Mucosa of descending colon (tissue), 3 donors: Measurements from ENCODE around the gene ZNRD2. TPM values are rescaled to one million over a fixed set of nuclear protein-coding genes. Genes with fewer than 3 reads are reported as not detected.
A peak's percentile ranks its signal among the peaks of the same experiment; 100 is the strongest.

Source experiments
- ATAC-seq: fragments of 200-7000 bp; cut with Tn5 transposase; one replicate; pipeline ENCODE4 v1.9.1; 2020; ENCODE audit warnings: mild to moderate bottlenecking, moderate library complexity
- DNase-seq, 3 donors: peaks; one replicate each; pipeline ENCODE4 v3.0.0-alpha.2; 2020
- H3K36me3 ChIP-seq: fragments of 200-600 bp; one replicate; pipeline ENCODE4 v1.8.0; 2021; ENCODE audit warnings: low read depth, mild to moderate bottlenecking
- H3K4me1 ChIP-seq: fragments of 200-600 bp; one replicate; pipeline ENCODE4 v1.8.0; 2021; ENCODE audit warnings: low read depth, mild to moderate bottlenecking
- H3K4me3 ChIP-seq: fragments of 200-600 bp; one replicate; pipeline ENCODE4 v1.8.0; 2021; ENCODE audit warnings: mild to moderate bottlenecking
- H3K9me3 ChIP-seq: fragments of 200-600 bp; one replicate; pipeline ENCODE4 v1.8.0; 2021; ENCODE audit warnings: mild to moderate bottlenecking
- intact Hi-C, 2 donors: fragments of 100-400 bp; cut with DNase I in 1 of 2; cut with micrococcal nuclease in 1 of 2; formaldehyde crosslinking; loops; one replicate each; pipeline versions ENCODE4 v1.11.0 to v1.11.1; 2022; cut with DNase I, micrococcal nuclease
- total RNA-seq, 3 donors: library from RNA; stranded (reverse); fragmentation: NEBNext Ultra II Directional in 2 of 3; extraction: Animal tissue kit (Norgen Biotek cat#: 25700) in 2 of 3; gene quantifications; one replicate each; pipeline versions ENCODE4 v1.2.1 to v1.2.4, GENCODE V29; 2021 to 2023
- TF ChIP-seq, protein P1 (sequence below): fragments of 200-600 bp; IDR thresholded peaks from one replicate; pipeline ENCODE4 v1.8.0; 2022; ENCODE audit warnings: antibody characterized with exemption, mild to moderate bottlenecking
- donor health status: DM: no; HTN: no; CAD: no; lungs with moderate emphysema.
- donor health status: DM: no; HTN: no; CAD: no.
- donor health status: DM: no; HTN: yes; CAD: no.

ZNRD2 gene
- total RNA-seq, 3 donors from 2014 or later = 20.9 to 24.6 (median 21.0) TPM

DNA sequence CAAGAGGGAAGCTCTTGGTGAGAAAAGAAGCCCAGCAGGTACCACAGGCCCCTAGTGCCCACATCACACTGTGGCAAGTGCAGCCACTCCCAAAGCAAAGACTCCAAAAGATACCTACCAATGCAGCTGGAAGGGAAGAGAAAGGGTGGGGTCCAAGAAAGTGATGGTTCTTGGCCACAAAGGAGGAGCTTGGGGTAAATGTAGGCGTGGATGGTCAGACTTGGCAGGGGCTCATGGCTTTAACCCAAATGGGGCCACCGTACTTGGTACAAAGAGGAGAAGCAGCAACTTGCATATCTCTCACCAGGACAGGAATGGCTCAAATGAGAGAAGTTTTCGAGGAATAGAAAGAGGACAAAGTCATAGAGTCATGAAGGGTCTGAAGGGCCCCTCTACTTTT lies 39.0 kb downstream of the ZNRD2 start:
- intact Hi-C loops = no loop called here
- no peak overlapping the region for H3K4me3 ChIP-seq
- peaks cover 25% of the 10 kb centered on the region for H3K4me1 ChIP-seq
- no peaks in the 10 kb centered on the region for H3K9me3 ChIP-seq
- peaks cover 2% of the 10 kb centered on the region for H3K36me3 ChIP-seq
- DNase-seq (no peak), ATAC-seq (no peak)
- TF ChIP-seq, protein P1, sequence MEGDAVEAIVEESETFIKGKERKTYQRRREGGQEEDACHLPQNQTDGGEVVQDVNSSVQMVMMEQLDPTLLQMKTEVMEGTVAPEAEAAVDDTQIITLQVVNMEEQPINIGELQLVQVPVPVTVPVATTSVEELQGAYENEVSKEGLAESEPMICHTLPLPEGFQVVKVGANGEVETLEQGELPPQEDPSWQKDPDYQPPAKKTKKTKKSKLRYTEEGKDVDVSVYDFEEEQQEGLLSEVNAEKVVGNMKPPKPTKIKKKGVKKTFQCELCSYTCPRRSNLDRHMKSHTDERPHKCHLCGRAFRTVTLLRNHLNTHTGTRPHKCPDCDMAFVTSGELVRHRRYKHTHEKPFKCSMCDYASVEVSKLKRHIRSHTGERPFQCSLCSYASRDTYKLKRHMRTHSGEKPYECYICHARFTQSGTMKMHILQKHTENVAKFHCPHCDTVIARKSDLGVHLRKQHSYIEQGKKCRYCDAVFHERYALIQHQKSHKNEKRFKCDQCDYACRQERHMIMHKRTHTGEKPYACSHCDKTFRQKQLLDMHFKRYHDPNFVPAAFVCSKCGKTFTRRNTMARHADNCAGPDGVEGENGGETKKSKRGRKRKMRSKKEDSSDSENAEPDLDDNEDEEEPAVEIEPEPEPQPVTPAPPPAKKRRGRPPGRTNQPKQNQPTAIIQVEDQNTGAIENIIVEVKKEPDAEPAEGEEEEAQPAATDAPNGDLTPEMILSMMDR = no peak

DNA sequence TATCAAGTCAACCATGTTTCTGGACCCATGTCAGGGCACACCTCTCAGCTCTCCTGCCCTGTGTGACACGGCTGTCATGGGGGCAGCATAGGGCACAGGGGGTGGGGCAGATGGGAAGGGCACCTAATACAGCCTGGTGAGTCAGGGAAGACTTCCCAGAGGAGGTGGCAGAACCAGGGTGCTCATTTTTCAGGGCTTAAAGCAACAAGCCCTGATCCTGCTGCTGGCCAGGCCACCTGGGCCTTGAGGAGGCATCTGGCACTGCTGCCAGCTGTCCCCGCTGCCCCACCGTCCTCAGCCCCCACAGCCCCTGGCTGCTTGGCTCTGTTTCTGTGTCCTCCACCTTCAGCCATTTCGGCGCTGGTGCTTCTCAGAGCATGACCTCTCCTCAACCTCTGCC lies 39.4 kb downstream of the ZNRD2 start:
- Histone ChIP-seq H3K36me3 (peaks cover 3% of the 10 kb centered on the region), H3K4me3 (no peak overlapping the region), H3K9me3 (no peaks in the 10 kb centered on the region), H3K4me1 (peaks cover 25% of the 10 kb centered on the region)
- DNase-seq (no peak), ATAC-seq (no peak)
- TF ChIP-seq, protein P1 = no peak
- intact Hi-C loops = no loop called here

DNA sequence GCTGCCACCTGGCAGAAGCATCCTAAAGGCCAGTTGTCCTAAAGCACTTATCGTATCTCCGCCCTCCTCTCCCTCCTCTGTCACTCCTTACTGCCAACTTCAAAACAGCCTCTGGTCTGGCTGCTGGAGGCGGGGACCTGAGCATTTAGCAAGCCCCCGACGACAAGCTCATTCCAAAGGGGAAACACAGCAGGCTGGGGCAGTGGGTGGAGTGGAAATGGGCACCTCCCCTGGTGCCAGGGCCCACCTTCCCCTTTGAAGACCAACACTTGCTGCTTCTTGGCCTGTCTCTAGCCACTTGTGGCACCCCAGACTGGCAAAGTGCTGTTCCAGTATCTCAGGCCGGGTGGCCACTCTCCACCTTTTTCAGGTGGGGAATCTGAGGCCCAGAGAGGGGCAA lies 40.1 kb downstream of the ZNRD2 start:
- ATAC-seq (no peak), DNase-seq (no peak)
- H3K4me3 ChIP-seq = no peak overlapping the region
- TF ChIP-seq, protein P1 = no peak
- H3K9me3 ChIP-seq = no peaks in the 10 kb centered on the region
- intact Hi-C loops = no loop called here
- H3K4me1 ChIP-seq = peaks cover 25% of the 10 kb centered on the region
- peaks cover 6% of the 10 kb centered on the region for H3K36me3 ChIP-seq

DNA sequence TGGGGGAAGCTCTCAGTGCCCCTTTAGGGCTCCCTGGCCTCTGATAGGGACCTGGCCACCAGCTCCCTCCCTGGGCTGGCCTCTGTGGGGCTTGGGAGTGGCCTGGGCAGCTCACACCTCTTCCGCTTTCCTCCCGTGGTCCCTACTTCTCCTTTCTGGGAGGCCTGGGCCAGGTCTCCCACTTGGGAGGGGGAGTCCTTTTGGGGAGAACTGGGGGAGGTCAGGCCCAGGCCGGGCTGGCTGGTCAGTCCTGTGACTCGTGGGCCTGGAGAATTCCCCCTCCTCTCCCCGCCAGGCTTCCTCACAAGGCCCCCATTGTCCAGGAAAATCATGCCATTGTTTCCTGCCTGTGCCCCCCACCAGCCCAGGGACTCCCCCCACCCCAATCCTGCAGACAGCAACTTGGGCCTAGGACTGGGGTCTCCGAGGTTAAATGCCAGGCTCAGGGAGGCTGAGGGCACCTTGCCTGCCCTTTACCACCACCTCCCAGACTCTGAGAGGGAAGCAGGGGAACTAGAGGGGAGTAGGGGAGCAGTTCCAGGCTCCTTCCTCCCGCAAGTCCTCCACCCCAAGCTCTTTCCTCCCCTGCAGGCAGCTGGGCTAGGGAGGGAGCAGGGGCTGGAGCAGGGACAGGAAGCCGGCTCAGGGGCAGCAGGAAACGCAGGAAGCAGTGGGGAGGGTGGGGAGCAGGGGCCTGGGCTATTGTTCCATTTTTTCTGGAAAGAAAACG lies 40.9 kb downstream of the ZNRD2 start:
- ATAC-seq (no peak), DNase-seq (peak in 1 of 3 donors; percentile 75)
- Histone ChIP-seq H3K36me3 (peaks cover 9% of the 10 kb centered on the region), H3K4me1 (peaks cover 25% of the 10 kb centered on the region), H3K4me3 (no peak overlapping the region), H3K9me3 (no peaks in the 10 kb centered on the region)
- TF ChIP-seq, protein P1 = no peak
- intact Hi-C loops = no loop called here

DNA sequence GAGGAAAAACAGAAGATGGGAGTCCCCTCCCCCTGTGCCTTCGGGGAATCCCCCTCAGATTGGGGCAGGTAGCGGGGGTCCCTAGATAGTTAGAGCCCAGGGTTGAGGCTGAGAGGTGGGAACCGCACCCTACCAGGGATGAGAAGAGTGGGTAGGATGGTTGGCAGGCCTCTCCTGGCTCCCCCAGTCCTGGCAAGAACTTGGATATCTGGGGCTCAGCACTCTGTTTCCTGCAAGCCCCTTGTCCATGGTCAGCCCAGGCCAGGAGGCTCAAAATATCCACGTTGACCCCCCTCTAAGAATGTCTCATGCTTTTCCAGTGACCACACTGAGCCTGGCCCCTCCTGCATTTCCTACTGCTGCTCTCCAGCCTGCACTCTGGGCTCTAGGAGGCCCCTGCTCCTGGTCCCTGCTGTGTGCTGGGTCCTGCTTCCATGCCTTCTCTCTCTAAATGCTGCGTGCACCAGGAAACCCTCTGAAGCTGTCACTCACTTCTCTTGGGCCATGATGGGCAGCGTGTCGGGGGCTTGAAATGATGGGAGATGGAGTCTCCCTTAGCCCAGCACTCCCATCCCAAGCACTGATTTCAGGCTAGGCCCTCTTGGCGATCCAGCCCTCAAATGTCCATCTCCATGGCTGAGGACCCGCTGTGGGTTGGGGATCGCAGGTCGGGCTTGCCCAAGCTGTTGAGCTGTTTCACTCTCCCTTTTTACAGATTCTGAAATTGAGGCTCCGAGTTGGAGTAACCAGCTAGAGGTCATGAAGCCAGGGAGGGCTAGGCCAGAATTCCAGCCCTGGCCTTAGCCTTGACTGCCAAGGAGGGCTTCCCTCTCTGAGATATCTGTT lies 41.7 kb downstream of the ZNRD2 start:
- no peak overlapping the region for H3K4me3 ChIP-seq
- peaks cover 31% of the 10 kb centered on the region for H3K4me1 ChIP-seq
- ATAC-seq = no peak
- peaks cover 9% of the 10 kb centered on the region for H3K36me3 ChIP-seq
- no peaks in the 10 kb centered on the region for H3K9me3 ChIP-seq
- no peak for DNase-seq
- intact Hi-C loops = no loop called here
- TF ChIP-seq, protein P1 = no peak
